K562 (cell line): Measurements from ENCODE around the gene GRIK1. TPM values are rescaled to one million over a fixed set of nuclear protein-coding genes. Genes with fewer than 3 reads are reported as not detected.

Experiments used
- ADNP ChIP-seq: fragments of 200-800 bp; sonication (Bioruptor generic); IDR thresholded peaks from 2 replicates; pipeline ENCODE4 v1.6.1; 2016; ENCODE audit warnings: missing genetic modification characterization, missing compliant biosample characterization
- BCOR ChIP-seq: fragments of 450-650 bp; IDR thresholded peaks from 2 replicates; pipeline ENCODE4 v1.6.1; 2016
- ELF4 ChIP-seq: fragments of 450-650 bp; formaldehyde crosslinking; IDR thresholded peaks from 2 replicates; pipeline ENCODE4 v1.4.0; 2022; ENCODE audit warnings: missing genetic modification characterization
- HEY1 ChIP-seq: fragments of 250-450 bp; sonication (Bioruptor Pico); IDR thresholded peaks from 2 replicates; pipeline ENCODE4 v1.5.0; 2020; ENCODE audit warnings: mild to moderate bottlenecking, moderate library complexity, borderline replicate concordance
- HLTF ChIP-seq: fragments of 450-650 bp; IDR thresholded peaks from 2 replicates; pipeline ENCODE4 v1.6.1; 2016
- HMG20A ChIP-seq: fragments of 450-650 bp; formaldehyde crosslinking; conservative IDR thresholded peaks from 2 replicates; pipeline ENCODE4 v1.4.0; 2020; ENCODE audit warnings: mild to moderate bottlenecking, mixed read lengths
- IFI16 ChIP-seq: fragments of 250-450 bp; sonication (Bioruptor Pico); IDR thresholded peaks from 2 replicates; pipeline ENCODE4 v2.1.2; 2022; ENCODE audit warnings: mild to moderate bottlenecking, inconsistent platforms
- KLF13 ChIP-seq: fragments of 450-650 bp; IDR thresholded peaks from 2 replicates; pipeline ENCODE4 v1.6.1; 2016; ENCODE audit warnings: missing genetic modification characterization, low read depth, mild to moderate bottlenecking, missing compliant biosample characterization, moderate library complexity, borderline replicate concordance
- MBD2 ChIP-seq: sonication (generic); IDR thresholded peaks from 2 replicates; pipeline ENCODE4 v1.6.1; 2016; ENCODE audit warnings: low read depth, borderline replicate concordance
- NFE2L1 ChIP-seq: fragments of 450-650 bp; IDR thresholded peaks from 2 replicates; pipeline ENCODE4 v1.6.1; 2016; ENCODE audit warnings: missing genetic modification characterization, low read depth, mild to moderate bottlenecking, missing compliant biosample characterization, moderate library complexity, borderline replicate concordance
- NRF1 ChIP-seq, 2 experiments: fragments of 450-650 bp; IDR thresholded peaks in 1 of 2; conservative IDR thresholded peaks in 1 of 2; 2 replicates each; pipeline ENCODE4 v1.6.1; 2014; ENCODE audit warnings: mild to moderate bottlenecking in 2 of 2
- RBBP5 ChIP-seq: fragments of 200-600 bp; sonication (generic); IDR thresholded peaks from 2 replicates; pipeline ENCODE4 v1.6.1; 2012; ENCODE audit warnings: borderline replicate concordance, mild to moderate bottlenecking, low read length, control low read depth, inconsistent platforms; ENCODE audit not compliant: insufficient read depth, poor library complexity, severe bottlenecking
- SIN3A ChIP-seq, 2 experiments: fragments of 150-350 bp in 1 of 2; IDR thresholded peaks; 2 replicates each; pipeline ENCODE4 v1.6.1; 2011 to 2016; ENCODE audit warnings: borderline replicate concordance in 2 of 2, low read depth in 2 of 2, low read length in 2 of 2, mild to moderate bottlenecking in 2 of 2, moderate library complexity in 2 of 2; ENCODE audit not compliant: control insufficient read depth in 1 of 2
- SMARCA5 ChIP-seq: fragments of 450-650 bp; IDR thresholded peaks from 2 replicates; pipeline ENCODE4 v1.6.1; 2016
- ZC3H4 ChIP-seq: sonication (generic); formaldehyde crosslinking; IDR thresholded peaks from 2 replicates; pipeline ENCODE4 v1.9.0; 2021; ENCODE audit warnings: missing genetic modification reagents, borderline replicate concordance
- ZNF551 ChIP-seq: fragments of 250-450 bp; sonication (Bioruptor Pico); IDR thresholded peaks from 2 replicates; pipeline ENCODE4 v1.5.0; 2021; ENCODE audit warnings: mild to moderate bottlenecking, moderate library complexity
- ZNF644 ChIP-seq: fragments of 200-800 bp; sonication (Bioruptor generic); IDR thresholded peaks from 2 replicates; pipeline ENCODE4 v1.6.1; 2016; ENCODE audit warnings: low read depth, missing genetic modification characterization, missing compliant biosample characterization
- ZSCAN32 ChIP-seq: fragments of 450-650 bp; formaldehyde crosslinking; IDR thresholded peaks from 2 replicates; pipeline ENCODE4 v1.4.0; 2020; ENCODE audit warnings: mild to moderate bottlenecking, moderate library complexity
- polyA plus RNA-seq, 8 experiments: library from polyadenylated mRNA; depleted of rRNA in 4 of 8; stranded (reverse) in 5 of 8; unstranded in 3 of 8; fragments of >200 nt; fragmentation: Nextera tagmentation in 2 of 8; fragmentation: Illumina TruSeq in 1 of 8; extraction: Ambion mirVana in 2 of 8; extraction: Trizol in 1 of 8; gene quantifications; 2 replicates each; pipeline versions ENCODE4 v1.2.1 to v1.2.3, GENCODE V29; 2011 to 2014; ENCODE audit warnings: inconsistent platforms in 1 of 8, missing spikeins in 1 of 8
- total RNA-seq, 7 experiments: library from RNA; depleted of rRNA in 6 of 7; stranded (reverse); fragments of >200 nt in 6 of 7; fragmentation: Illumina TruSeq in 2 of 7; extraction: Trizol in 2 of 7; gene quantifications; 2 replicates each; pipeline versions ENCODE4 v1.2.1 to v1.2.3, GENCODE V29; 2011 to 2021; ENCODE audit warnings: low replicate concordance in 1 of 7
- TF ChIP-seq, protein P1 (sequence below): sonication (generic); IDR thresholded peaks from 2 replicates; pipeline ENCODE4 v1.6.1; 2016
- TF ChIP-seq, protein P2 (sequence below): fragments of 250-450 bp; sonication (Bioruptor Pico); IDR thresholded peaks from 2 replicates; pipeline ENCODE4 v1.5.0; 2021; ENCODE audit warnings: mild to moderate bottlenecking, borderline replicate concordance
- TF ChIP-seq, protein P3 (sequence below): fragments of 450-650 bp; formaldehyde crosslinking; IDR thresholded peaks from 2 replicates; pipeline ENCODE4 v1.4.0; 2020; ENCODE audit warnings: mild to moderate bottlenecking
- TF ChIP-seq, protein P4 (sequence below): IDR thresholded peaks from 2 replicates; pipeline ENCODE4 v1.6.1; 2014; ENCODE audit warnings: antibody characterized with exemption

The GRIK1 gene
- total and polyA plus RNA-seq, 9 of the 15 experiments (the other 6 are each of a cell fraction or from before 2014, with no cell fraction given) = 0.17 to 2.8 (median 0.53) TPM

GRCh38 chr21:29656504-29657239 lies 283.1 kb downstream of the GRIK1 start (continued):
- TF ChIP-seq BCOR (peak; percentile 31; the same call in 1 of the 2 replicates), ELF4 (CRISPR knock-in tag) (peak; percentile 94), ZC3H4 (CRISPR knock-in tag) (no peak), ADNP (tag) (peak; percentile 47; the same call in 1 of the 2 replicates), HLTF (peak; percentile 66; the same call in 1 of the 2 replicates), NRF1 (conservative IDR thresholded peaks at IDR 0.05 in 1 of 2, IDR thresholded peaks at IDR 0.05 in 1 of 2) (no peak), ZNF551 (CRISPR knock-in tag) (no peak), SMARCA5 (no peak), ZSCAN32 (CRISPR knock-in tag) (peak; percentile 71), HMG20A (CRISPR knock-in tag) (0 out of 2 replicates have a peak, but pooled peaks have one; percentile 25), KLF13 (0 out of 2 replicates have a peak, but pooled peaks have one; percentile 9), HEY1 (CRISPR knock-in tag) (peak; percentile 44; the same call in 1 of the 2 replicates), ZNF644 (tag) (peak; percentile 84), MBD2 (peak; percentile 88), RBBP5 (peak; percentile 36), NFE2L1 (tag) (peak; percentile 67), SIN3A (IDR thresholded peaks at IDR 0.05; ENCODE audit: borderline replicate concordance in 2 of 2, control insufficient read depth in 1 of 2, low read depth in 2 of 2, low read length in 2 of 2) (no peak), IFI16 (0 out of 2 replicates have a peak, but pooled peaks have one; percentile 65)
- TF ChIP-seq, protein P1, sequence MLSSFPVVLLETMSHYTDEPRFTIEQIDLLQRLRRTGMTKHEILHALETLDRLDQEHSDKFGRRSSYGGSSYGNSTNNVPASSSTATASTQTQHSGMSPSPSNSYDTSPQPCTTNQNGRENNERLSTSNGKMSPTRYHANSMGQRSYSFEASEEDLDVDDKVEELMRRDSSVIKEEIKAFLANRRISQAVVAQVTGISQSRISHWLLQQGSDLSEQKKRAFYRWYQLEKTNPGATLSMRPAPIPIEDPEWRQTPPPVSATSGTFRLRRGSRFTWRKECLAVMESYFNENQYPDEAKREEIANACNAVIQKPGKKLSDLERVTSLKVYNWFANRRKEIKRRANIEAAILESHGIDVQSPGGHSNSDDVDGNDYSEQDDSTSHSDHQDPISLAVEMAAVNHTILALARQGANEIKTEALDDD = peak; percentile 93
- TF ChIP-seq, protein P2, sequence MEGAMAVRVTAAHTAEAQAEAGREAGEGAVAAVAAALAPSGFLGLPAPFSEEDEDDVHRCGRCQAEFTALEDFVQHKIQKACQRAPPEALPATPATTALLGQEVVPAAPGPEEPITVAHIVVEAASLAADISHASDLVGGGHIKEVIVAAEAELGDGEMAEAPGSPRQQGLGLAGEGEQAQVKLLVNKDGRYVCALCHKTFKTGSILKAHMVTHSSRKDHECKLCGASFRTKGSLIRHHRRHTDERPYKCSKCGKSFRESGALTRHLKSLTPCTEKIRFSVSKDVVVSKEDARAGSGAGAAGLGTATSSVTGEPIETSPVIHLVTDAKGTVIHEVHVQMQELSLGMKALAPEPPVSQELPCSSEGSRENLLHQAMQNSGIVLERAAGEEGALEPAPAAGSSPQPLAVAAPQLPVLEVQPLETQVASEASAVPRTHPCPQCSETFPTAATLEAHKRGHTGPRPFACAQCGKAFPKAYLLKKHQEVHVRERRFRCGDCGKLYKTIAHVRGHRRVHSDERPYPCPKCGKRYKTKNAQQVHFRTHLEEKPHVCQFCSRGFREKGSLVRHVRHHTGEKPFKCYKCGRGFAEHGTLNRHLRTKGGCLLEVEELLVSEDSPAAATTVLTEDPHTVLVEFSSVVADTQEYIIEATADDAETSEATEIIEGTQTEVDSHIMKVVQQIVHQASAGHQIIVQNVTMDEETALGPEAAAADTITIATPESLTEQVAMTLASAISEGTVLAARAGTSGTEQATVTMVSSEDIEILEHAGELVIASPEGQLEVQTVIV (CRISPR knock-in tag) = 0 out of 2 replicates have a peak, but pooled peaks have one; percentile 69
- TF ChIP-seq, protein P3, sequence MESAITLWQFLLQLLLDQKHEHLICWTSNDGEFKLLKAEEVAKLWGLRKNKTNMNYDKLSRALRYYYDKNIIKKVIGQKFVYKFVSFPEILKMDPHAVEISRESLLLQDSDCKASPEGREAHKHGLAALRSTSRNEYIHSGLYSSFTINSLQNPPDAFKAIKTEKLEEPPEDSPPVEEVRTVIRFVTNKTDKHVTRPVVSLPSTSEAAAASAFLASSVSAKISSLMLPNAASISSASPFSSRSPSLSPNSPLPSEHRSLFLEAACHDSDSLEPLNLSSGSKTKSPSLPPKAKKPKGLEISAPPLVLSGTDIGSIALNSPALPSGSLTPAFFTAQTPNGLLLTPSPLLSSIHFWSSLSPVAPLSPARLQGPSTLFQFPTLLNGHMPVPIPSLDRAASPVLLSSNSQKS (CRISPR knock-in tag) = peak; percentile 8; the same call in 1 of the 2 replicates
- TF ChIP-seq, protein P4, sequence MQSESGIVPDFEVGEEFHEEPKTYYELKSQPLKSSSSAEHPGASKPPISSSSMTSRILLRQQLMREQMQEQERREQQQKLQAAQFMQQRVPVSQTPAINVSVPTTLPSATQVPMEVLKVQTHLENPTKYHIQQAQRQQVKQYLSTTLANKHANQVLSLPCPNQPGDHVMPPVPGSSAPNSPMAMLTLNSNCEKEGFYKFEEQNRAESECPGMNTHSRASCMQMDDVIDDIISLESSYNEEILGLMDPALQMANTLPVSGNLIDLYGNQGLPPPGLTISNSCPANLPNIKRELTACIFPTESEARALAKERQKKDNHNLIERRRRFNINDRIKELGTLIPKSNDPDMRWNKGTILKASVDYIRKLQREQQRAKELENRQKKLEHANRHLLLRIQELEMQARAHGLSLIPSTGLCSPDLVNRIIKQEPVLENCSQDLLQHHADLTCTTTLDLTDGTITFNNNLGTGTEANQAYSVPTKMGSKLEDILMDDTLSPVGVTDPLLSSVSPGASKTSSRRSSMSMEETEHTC = peak; percentile 82; the same call in 1 of the 2 replicates
